ENCODE results near the gene RANBP3L.
A peak's percentile ranks its signal among the peaks of the same experiment; 100 is the strongest.

Gene RANBP3L

DNA sequence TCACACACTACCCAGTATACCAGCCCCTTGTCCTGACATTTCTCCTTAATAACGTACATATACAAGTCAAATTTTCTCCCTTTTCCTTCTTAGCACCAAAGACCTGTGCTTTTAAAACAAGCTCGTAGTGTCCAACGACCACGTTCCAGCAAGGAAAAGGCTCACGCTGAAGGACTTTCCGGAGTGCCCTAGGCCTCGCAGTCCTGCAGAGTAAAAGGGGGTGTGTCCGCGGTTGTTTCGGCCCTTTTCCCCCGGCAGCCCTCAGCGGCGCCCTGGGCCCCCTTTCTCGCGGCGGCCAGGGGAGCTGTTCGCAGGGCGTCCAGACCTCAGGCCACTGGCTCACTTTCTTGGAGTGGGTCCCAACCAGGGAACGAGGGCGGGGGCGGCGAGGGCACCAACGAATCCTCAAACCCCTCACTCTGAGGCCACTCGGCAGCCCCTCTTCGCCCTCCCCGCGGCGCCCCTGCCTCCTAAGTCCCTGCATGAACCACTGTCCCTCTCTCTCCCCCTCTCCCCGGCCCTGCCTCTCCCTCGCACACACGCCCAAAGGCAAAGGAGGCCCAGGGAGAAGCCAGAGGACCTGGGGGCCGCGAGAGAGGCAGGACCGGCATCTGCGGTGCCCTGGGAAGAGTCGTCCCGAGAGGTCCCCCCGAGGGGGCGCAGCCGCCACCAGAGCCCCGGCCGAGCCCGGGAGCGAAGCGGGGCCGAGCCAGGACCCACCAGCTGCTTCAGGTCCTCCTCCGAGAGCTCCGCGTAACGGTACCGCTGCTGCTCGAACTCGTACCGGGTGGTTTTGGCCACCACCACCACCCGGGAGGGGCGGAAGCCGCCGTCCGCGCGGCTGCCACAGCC lies 60.7 kb downstream of the RANBP3L start:
- TF ChIP-seq POLR2AphosphoS5 (IDR thresholded peaks at IDR 0.05; ENCODE audit: low read depth, low read length), result no peak
- peak; percentile 79; the same call in 1 of the 2 replicates for TF ChIP-seq SIN3A (IDR thresholded peaks at IDR 0.05; ENCODE audit: borderline replicate concordance, insufficient read depth, low read length)

DNA sequence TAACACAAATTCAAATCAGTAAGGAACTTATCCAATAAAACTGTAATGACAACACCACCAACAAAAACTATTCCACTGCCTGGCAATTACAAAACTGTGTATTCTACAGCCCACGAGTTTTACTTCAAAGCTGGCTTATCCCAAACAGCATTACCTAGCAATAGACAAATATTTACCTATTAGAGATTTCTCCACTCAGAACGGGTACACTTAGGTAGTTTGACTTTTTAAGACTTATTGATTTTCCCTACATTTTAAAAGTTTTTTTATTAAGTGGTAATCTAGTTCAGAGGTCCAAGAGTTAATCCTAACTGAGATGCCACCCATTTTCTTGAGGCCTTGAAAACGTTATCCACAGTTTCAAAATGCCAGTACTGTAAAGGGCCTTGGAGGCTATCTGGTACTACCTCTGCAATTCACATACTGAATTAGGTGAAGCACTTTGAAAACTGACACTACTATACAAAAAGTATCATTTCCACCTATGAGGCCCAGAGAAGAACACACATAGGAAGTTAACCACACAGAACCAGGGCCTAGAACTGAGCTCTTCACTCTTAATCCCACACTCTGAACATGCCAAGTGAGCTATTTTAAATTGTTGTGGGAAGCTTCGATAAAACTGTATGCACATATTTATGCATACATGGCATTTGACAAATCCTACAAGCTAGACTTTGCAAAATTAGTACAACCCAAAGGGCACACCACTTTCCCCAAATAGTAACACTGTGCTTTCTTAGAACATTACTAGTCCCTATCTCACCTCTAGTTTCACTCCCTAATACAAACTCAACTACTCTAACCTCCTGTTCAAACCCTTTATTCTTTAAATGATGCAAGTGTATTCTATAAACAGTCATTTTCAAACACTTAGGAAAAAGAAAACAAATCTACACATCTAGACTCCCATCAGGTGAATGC lies 62.1 kb downstream of the RANBP3L start:
- TF ChIP-seq, protein P1, sequence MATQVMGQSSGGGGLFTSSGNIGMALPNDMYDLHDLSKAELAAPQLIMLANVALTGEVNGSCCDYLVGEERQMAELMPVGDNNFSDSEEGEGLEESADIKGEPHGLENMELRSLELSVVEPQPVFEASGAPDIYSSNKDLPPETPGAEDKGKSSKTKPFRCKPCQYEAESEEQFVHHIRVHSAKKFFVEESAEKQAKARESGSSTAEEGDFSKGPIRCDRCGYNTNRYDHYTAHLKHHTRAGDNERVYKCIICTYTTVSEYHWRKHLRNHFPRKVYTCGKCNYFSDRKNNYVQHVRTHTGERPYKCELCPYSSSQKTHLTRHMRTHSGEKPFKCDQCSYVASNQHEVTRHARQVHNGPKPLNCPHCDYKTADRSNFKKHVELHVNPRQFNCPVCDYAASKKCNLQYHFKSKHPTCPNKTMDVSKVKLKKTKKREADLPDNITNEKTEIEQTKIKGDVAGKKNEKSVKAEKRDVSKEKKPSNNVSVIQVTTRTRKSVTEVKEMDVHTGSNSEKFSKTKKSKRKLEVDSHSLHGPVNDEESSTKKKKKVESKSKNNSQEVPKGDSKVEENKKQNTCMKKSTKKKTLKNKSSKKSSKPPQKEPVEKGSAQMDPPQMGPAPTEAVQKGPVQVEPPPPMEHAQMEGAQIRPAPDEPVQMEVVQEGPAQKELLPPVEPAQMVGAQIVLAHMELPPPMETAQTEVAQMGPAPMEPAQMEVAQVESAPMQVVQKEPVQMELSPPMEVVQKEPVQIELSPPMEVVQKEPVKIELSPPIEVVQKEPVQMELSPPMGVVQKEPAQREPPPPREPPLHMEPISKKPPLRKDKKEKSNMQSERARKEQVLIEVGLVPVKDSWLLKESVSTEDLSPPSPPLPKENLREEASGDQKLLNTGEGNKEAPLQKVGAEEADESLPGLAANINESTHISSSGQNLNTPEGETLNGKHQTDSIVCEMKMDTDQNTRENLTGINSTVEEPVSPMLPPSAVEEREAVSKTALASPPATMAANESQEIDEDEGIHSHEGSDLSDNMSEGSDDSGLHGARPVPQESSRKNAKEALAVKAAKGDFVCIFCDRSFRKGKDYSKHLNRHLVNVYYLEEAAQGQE (IDR thresholded peaks at IDR 0.05; ENCODE audit: insufficient read depth in 1 of 2, low read depth in 2 of 2, low read length in 2 of 2), result no peak
- TF ChIP-seq TAF1 (IDR thresholded peaks at IDR 0.05; ENCODE audit: borderline replicate concordance, insufficient read depth, low read length), result no peak
- TF ChIP-seq FOXP2 (optimal IDR thresholded peaks at IDR 0.05; ENCODE audit: borderline replicate concordance, extremely low read depth, extremely low read length, insufficient read depth), result no peak
- TF ChIP-seq SIN3A (IDR thresholded peaks at IDR 0.05; ENCODE audit: borderline replicate concordance, insufficient read depth, low read length), result no peak

DNA sequence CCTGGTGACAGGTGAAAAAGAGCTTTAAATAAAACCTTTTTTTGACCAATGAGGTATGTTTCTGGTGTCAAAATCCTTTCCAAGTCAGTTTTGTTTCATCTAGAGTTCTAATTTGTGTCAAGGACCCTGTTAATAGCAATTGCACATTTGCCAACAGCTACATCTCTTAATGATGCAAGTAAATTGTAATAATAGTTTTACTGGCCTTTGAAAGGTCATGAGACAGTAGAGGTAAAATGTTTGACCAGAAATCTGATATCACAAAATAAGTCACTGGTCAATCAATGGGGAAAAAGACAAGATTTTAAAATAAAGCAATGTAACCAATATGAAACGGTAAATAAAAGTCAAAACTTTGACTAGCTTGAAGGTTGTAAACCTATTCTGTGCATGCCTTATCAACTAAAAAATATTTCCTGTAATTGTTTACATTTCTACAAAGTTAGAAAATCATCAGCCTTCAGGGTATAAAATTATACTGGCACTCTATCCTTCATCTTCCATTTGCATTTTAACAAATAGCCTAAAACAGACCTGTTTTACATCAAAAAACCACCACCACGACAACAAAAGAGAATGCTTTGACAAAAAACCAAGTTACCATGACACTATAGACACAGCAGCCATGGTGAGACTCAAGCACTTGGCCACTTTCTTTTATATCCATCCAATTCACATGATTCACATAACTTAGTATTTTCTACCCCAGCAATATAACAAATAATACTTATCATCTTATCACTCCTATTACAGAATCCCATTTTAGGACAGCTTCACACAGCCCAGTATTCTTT lies 63.0 kb downstream of the RANBP3L start:
- no peak for TF ChIP-seq SIN3A (IDR thresholded peaks at IDR 0.05; ENCODE audit: borderline replicate concordance, insufficient read depth, low read length)
- no peak for TF ChIP-seq FOXP2 (optimal IDR thresholded peaks at IDR 0.05; ENCODE audit: borderline replicate concordance, extremely low read depth, extremely low read length, insufficient read depth)
- TF ChIP-seq TAF1 (IDR thresholded peaks at IDR 0.05; ENCODE audit: borderline replicate concordance, insufficient read depth, low read length), result no peak
- no peak for TF ChIP-seq POLR2AphosphoS5 (IDR thresholded peaks at IDR 0.05; ENCODE audit: low read depth, low read length)
- TF ChIP-seq, protein P1 (IDR thresholded peaks at IDR 0.05; ENCODE audit: insufficient read depth in 1 of 2, low read depth in 2 of 2, low read length in 2 of 2), result no peak

DNA sequence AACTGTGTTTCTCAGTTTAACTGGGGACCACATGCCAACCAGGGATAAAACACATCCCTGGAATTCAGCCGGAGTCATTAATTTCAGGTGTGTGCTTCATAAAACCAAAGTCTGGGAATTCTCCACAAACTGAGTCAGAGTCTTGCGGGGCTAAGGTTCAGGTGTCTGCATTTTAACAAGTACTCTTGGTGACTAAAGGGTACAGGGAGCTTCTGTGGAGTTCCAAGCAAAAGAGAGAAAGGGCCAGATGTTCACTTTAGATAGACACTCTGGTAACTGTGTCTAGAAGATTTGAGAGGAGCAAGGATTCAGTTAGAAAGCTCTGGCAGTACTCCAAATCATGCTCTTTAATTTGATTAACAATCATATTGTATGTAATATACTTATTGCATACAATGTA lies 64.0 kb downstream of the RANBP3L start:
- no peak for TF ChIP-seq FOXP2 (optimal IDR thresholded peaks at IDR 0.05; ENCODE audit: borderline replicate concordance, extremely low read depth, extremely low read length, insufficient read depth)
- TF ChIP-seq SIN3A (IDR thresholded peaks at IDR 0.05; ENCODE audit: borderline replicate concordance, insufficient read depth, low read length), result no peak
- no peak for TF ChIP-seq TAF1 (IDR thresholded peaks at IDR 0.05; ENCODE audit: borderline replicate concordance, insufficient read depth, low read length)
- TF ChIP-seq POLR2AphosphoS5 (IDR thresholded peaks at IDR 0.05; ENCODE audit: low read depth, low read length), result no peak
- TF ChIP-seq, protein P1 (IDR thresholded peaks at IDR 0.05; ENCODE audit: insufficient read depth in 1 of 2, low read depth in 2 of 2, low read length in 2 of 2), result no peak

DNA sequence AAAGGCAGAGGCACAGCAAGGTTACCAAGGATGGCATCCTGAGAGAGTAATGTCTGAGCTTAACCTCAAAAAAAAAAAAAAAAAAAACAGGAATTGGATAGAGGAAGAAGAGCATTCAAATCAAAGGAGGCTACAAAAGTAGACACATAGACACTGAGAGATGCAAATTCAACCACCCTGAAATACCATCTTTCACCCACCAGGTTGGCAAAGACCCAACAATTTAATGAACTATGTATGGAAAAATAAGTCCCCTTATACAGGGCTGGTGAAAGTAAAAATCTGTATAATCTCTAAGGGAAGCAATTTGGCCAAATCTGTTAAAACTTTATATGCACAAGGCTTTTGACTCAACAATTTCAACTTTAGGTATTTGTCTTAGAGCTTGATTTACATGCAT lies 64.9 kb downstream of the RANBP3L start:
- TF ChIP-seq POLR2AphosphoS5 (IDR thresholded peaks at IDR 0.05; ENCODE audit: low read depth, low read length) (no peak), FOXP2 (optimal IDR thresholded peaks at IDR 0.05; ENCODE audit: borderline replicate concordance, extremely low read depth, extremely low read length, insufficient read depth) (no peak), SIN3A (IDR thresholded peaks at IDR 0.05; ENCODE audit: borderline replicate concordance, insufficient read depth, low read length) (no peak), TAF1 (IDR thresholded peaks at IDR 0.05; ENCODE audit: borderline replicate concordance, insufficient read depth, low read length) (no peak)
- TF ChIP-seq, protein P1 (IDR thresholded peaks at IDR 0.05; ENCODE audit: insufficient read depth in 1 of 2, low read depth in 2 of 2, low read length in 2 of 2), result no peak

Data from PFSK-1 (cell line).